ENCODE measurements around the gene LSG1.

LSG1 gene

DNA sequence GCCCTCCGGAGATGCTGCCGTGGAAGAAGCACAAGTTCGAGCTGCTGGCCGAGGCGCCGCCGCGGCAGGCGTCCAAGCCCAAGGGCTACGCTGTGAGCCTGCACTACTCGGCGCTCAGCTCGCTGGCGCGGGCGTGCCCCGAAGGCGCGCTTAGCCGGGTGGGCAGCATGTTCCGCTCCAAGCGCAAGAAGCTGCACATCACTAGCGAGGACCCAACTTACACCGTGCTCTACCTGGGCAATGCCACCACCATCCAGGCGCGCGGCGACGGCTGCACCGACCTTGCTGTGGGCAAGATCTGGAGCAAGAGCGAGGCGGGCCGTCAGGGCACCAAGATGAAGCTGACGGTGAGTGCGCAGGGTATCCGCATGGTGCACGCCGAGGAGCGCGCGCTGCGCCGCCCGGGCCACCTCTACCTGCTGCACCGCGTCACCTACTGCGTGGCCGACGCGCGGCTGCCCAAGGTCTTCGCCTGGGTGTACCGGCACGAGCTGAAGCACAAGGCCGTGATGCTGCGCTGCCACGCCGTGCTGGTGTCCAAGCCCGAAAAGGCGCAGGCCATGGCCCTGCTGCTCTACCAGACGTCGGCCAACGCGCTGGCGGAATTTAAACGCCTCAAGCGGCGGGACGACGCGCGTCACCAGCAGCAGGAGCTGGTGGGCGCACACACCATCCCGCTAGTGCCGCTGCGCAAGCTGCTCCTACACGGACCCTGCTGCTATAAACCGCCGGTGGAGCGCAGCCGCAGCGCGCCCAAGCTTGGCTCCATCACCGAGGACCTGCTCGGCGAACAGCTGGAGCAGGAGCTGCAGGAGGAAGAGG, 15.0 kb upstream of the LSG1 start:
- DNase-seq = peak; percentile 16

GRCh38 chr3:194686414-194686815, 14.4 kb upstream of the LSG1 start:
- DNase-seq = no peak

- peak; percentile 62 for DNase-seq
These were observed 13.9 kb upstream of the LSG1 start, which contains the start of gene FAM43A for GRCh38 chr3:194685718-194686413. TSS of gene FAM43A (plus strand) at chr3:194685883. CDS start at chr3:194686827, 944 bp downstream.

- no peak for DNase-seq
These were observed 13.2 kb upstream of the LSG1 start for GRCh38 chr3:194685065-194685717.

GRCh38 chr3:194683380-194683779, 11.4 kb upstream of the LSG1 start:
- DNase-seq = no peak

- DNase-seq = peak; percentile 56
These were observed 10.8 kb upstream of the LSG1 start for GRCh38 chr3:194682694-194683310.

DNA sequence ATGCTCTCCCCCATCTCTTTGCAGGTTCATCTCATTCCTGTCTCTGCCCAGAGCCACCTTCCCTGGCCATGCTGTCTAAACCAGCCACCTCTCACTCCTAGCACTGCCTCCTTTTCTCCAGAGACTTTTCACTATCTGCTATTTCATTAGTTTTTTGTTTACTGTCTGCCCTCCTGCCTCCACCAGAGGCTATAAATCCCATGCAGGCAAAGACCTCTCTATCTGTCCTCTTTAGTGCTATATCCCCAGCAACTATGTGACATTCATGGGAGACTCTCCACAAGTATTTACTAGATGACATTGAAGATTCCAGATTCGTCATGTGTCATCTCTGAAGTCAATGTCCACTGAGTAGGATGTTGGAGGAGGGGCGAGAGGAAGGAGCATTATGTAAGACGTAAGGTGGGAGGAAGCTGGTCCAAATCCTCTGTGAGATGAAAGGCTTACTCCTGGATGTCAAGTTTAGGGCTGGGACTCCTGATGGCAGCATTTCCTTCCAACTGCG, 10.2 kb upstream of the LSG1 start:
- no peak for DNase-seq

DNA sequence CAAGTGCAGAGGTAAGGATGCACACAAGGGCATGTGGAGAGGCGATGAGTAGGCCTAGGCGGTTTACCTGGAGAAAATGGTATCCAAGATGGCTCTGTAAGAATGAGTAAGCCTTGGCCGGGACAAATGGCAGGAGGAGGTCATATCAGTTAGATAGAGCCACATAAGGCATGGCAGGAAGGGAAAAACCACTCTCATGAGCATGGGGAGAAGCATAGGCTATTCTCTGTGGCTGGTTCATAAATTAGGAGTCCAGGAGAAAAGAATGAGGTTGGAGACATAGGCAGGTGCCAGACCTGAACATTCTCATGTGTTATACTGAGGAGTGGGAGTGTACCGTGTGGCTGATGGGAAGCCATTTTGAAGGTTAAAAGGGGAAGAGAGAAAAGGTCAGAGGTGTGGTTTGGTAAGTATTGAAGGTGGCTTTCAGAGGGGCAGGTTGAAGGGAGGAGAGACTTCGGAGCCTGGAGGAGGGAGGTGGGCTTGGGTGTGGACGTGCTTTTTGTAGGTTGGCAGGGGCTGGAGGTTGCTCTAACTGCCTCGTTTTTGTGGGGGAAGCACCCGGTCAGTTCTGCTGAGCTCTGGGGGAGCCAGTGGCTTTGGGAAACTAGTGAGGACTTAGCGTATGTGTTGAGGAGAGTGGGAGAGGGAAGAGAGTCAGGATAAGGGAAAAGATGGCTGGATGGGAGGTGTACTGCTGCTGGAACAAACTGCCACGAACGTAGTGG, 9.1 kb upstream of the LSG1 start:
- no peak for DNase-seq

- no peak for DNase-seq
These were observed 4.5 kb upstream of the LSG1 start for GRCh38 chr3:194676471-194676870.

GRCh38 chr3:194675680-194676079, 3.7 kb upstream of the LSG1 start:
- DNase-seq = no peak

- DNase-seq = no peak
These were observed 3.2 kb upstream of the LSG1 start for GRCh38 chr3:194675081-194675640.

DNA sequence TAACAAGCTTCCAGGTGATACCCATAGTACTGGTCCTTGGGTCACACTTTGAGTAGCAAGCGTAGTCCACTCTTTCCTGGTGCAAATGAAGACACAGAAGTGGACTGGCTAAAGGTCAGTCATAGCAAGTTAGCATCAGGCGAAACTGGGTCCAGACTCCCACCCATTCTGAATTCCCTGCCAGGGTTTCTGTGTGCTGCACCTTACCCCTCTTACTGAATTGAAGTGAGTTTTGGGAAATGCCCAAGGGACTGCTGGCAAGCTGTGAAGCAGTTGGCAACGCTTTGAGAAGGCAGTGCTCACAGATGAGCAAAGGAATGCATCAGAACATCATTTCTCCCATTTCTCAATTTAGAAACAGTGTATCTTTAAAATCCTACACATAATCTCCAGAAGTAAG, 1.8 kb upstream of the LSG1 start:
- DNase-seq = no peak

DNA sequence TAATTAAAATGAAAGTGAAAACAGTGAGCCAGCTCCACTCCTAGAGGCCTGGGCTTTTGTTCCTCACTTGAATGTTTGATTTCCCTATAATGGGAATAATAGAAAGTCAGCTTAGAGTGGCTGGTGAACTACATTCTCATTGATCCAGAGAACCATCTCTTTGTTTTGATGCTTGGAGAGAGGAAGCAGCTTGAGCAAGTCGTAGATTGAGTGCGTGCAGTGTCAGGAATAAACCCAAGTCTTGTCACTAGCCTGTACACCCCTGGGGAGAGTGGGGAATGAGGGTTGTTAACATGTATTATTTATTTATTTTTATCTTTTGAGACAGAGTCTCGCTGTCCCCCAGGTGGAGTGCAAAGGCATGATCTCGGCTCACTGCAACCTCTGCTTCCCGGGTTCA, 885 bp upstream of the LSG1 start:
- DNase-seq = no peak

GRCh38 chr3:194671511-194671899, 486 bp downstream of the LSG1 start:
- peak; percentile 13 for DNase-seq

GRCh38 chr3:194667363-194667762, 4.6 kb downstream of the LSG1 start:
- DNase-seq = no peak

GRCh38 chr3:194664857-194665256, 7.1 kb downstream of the LSG1 start:
- no peak for DNase-seq

DNA sequence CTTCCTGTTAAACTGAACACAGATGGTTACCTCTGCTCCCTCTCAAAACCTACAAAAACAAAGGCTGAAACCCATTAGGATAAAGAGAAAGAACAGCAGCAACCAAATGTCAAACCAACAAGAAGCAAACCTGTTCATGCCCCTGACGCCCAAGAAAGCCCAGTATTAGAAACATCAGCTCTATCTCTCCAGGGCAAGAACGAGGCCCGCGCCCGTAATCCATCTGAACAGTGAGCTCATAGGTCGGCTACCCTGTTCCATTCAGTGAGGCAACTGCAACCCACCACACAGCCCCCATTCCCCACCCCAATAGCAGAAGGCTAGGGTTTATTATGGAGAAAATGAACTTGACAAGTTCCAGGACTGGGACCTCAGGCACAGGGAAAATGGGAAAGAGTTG, 10.0 kb downstream of the LSG1 start:
- no peak for DNase-seq

- no peak for DNase-seq
These were observed 10.6 kb downstream of the LSG1 start for GRCh38 chr3:194661374-194661773.

DNA sequence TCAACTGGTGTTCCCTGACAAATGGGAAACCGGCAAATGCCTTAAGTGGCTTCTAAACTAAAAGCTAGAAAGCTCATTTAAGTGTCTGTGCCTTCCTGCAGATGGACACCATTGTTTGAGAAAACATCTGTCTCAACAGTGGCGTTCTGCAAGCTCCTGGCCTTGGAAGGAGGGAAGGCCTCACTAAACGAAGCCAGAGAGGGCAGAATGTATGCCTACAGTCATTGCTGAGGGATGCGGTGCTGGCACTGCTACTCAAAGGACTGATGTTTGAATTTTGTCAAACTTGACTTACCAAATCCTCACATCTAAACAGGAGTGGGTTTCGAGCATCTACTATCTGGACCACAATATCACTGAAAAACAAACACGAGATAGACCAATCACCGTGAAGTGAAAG, 12.2 kb downstream of the LSG1 start:
- DNase-seq = no peak

DNA sequence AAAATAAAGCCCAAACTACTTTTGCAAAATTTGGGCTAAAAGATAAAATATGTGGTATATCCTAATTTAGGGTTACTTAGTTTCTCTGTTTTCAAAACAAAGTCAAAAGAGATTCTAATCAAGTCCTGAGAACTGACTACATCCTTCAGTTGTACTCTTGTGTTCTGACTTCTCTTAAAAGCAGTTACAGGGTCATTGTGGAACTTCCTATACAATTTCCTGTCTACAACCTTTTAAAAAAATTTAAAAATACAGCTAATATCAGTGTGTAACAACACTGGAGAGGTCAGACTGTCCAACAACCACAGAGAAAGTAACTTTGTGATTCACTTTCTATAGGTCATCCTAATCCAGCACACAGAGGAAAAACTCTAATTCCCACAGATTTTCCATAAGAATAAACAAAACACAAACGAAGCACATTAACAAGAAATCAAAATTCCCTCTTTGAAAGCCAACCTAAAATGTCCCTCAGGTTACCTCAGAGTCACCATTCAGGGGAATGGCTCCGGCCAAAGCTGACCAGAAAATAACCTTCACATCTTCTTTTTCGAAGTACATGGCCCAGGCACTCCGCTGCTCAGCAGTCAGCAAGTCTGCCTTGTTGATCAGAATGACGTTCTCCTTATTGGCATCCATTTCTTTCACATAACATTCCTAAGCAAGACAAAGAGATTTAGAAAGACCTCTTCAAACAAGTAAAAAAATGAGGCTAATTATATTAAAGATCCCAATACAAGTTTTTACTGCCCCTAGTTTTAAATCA, 13.3 kb downstream of the LSG1 start:
- no peak for DNase-seq

GRCh38 chr3:194657439-194657838, 14.6 kb downstream of the LSG1 start:
- DNase-seq = no peak

Data from activated CD4-positive, alpha-beta T cell treated with anti-CD3 and anti-CD28 coated beads, Interleukin-2, amount 50 U/mL, for 1 hour (primary cell).